K562 (cell line): ENCODE data around the gene PYGM. TPM values are rescaled to one million over a fixed set of nuclear protein-coding genes. Genes with fewer than 3 reads are reported as not detected.

Source experiments
- BDP1 ChIP-seq: IDR thresholded peaks from 3 replicates; pipeline ENCODE4 v1.6.1; 2011; ENCODE audit not compliant: insufficient read length, insufficient read depth
- CCNT2 ChIP-seq: IDR thresholded peaks from 2 replicates; pipeline ENCODE4 v1.6.1; 2011; ENCODE audit warnings: borderline replicate concordance, low read depth, mild to moderate bottlenecking, moderate library complexity, mixed read lengths, low read length; ENCODE audit not compliant: insufficient read length; ENCODE audit errors: extremely low read depth
- CHD4 ChIP-seq: fragments of 200-600 bp; sonication (generic); IDR thresholded peaks from 3 replicates; pipeline ENCODE4 v1.6.1; 2012; ENCODE audit warnings: low read depth, mild to moderate bottlenecking, mixed read lengths, low read length, inconsistent platforms; ENCODE audit not compliant: insufficient read depth, insufficient replicate concordance, poor library complexity, severe bottlenecking
- ESRRA ChIP-seq: fragments of 450-650 bp; IDR thresholded peaks from 2 replicates; pipeline ENCODE4 v1.6.1; 2014; ENCODE audit warnings: low read depth, mild to moderate bottlenecking, moderate library complexity, borderline replicate concordance
- HMG20A ChIP-seq: fragments of 450-650 bp; formaldehyde crosslinking; conservative IDR thresholded peaks from 2 replicates; pipeline ENCODE4 v1.4.0; 2020; ENCODE audit warnings: mild to moderate bottlenecking, mixed read lengths
- NFRKB ChIP-seq: fragments of 450-650 bp; IDR thresholded peaks from 2 replicates; pipeline ENCODE4 v1.6.1; 2016; ENCODE audit warnings: low read depth
- PHF21A ChIP-seq: fragments of 450-650 bp; IDR thresholded peaks from 2 replicates; pipeline ENCODE4 v1.6.1; 2017; ENCODE audit warnings: low read depth, borderline replicate concordance
- SMARCE1 ChIP-seq: fragments of 450-650 bp; IDR thresholded peaks from 2 replicates; pipeline ENCODE4 v1.7.1; 2016; ENCODE audit warnings: mild to moderate bottlenecking
- TCF3 ChIP-seq: sonication (generic); formaldehyde crosslinking; IDR thresholded peaks from 2 replicates; pipeline ENCODE4 v1.4.0; 2020; ENCODE audit warnings: mild to moderate bottlenecking, missing genetic modification reagents
- TOE1 ChIP-seq, 2 experiments: fragments of 450-650 bp in 1 of 2; sonication (generic) in 1 of 2; formaldehyde crosslinking in 1 of 2; IDR thresholded peaks; 2 replicates each; pipeline versions ENCODE4 v1.7.1 to v1.8.0; 2016 to 2022; ENCODE audit warnings: borderline replicate concordance in 2 of 2, mild to moderate bottlenecking in 2 of 2, antibody characterized with exemption in 1 of 2, inconsistent platforms in 1 of 2, low read depth in 1 of 2, missing genetic modification reagents in 1 of 2, moderate library complexity in 1 of 2
- ZEB2 ChIP-seq: fragments of 450-650 bp; IDR thresholded peaks from 2 replicates; pipeline ENCODE4 v1.6.1; 2016
- ZNF354B ChIP-seq: fragments of 250-450 bp; sonication (Bioruptor Pico); IDR thresholded peaks from 2 replicates; pipeline ENCODE4 v1.4.0; 2020
- ZNF551 ChIP-seq: fragments of 250-450 bp; sonication (Bioruptor Pico); IDR thresholded peaks from 2 replicates; pipeline ENCODE4 v1.5.0; 2021; ENCODE audit warnings: mild to moderate bottlenecking, moderate library complexity
- polyA plus RNA-seq, 8 experiments: library from polyadenylated mRNA; depleted of rRNA in 4 of 8; stranded (reverse) in 5 of 8; unstranded in 3 of 8; fragments of >200 nt; fragmentation: Nextera tagmentation in 2 of 8; fragmentation: Illumina TruSeq in 1 of 8; extraction: Ambion mirVana in 2 of 8; extraction: Trizol in 1 of 8; gene quantifications; 2 replicates each; pipeline versions ENCODE4 v1.2.1 to v1.2.3, GENCODE V29; 2011 to 2014; ENCODE audit warnings: inconsistent platforms in 1 of 8, missing spikeins in 1 of 8
- total RNA-seq, 7 experiments: library from RNA; depleted of rRNA in 6 of 7; stranded (reverse); fragments of >200 nt in 6 of 7; fragmentation: Illumina TruSeq in 2 of 7; extraction: Trizol in 2 of 7; gene quantifications; 2 replicates each; pipeline versions ENCODE4 v1.2.1 to v1.2.3, GENCODE V29; 2011 to 2021; ENCODE audit warnings: low replicate concordance in 1 of 7
- TF ChIP-seq, protein P1 (sequence below): IDR thresholded peaks from 2 replicates; pipeline ENCODE4 v1.6.1; 2012; ENCODE audit warnings: low read depth, low read length, improper control_type of control experiment, borderline replicate concordance
- TF ChIP-seq, protein P2 (sequence below): IDR thresholded peaks from 3 replicates; pipeline ENCODE4 v1.6.1; 2011; ENCODE audit warnings: borderline replicate concordance, mild to moderate bottlenecking, moderate library complexity; ENCODE audit not compliant: insufficient read length; ENCODE audit errors: extremely low read depth
- TF ChIP-seq, protein P3 (sequence below): fragments of 450-650 bp; IDR thresholded peaks from 2 replicates; pipeline ENCODE4 v1.6.1; 2017; ENCODE audit warnings: antibody characterized with exemption
- TF ChIP-seq, protein P4 (sequence below), 3 experiments: IDR thresholded peaks in 2 of 3; conservative IDR thresholded peaks in 1 of 3; 2 replicates each; pipeline ENCODE4 v1.5.1; 2011 to 2012; ENCODE audit warnings: low read length in 3 of 3, mild to moderate bottlenecking in 3 of 3, control low read depth in 2 of 3, improper control_type of control experiment in 1 of 3, inconsistent platforms in 1 of 3, low read depth in 1 of 3, mixed read lengths in 1 of 3, moderate library complexity in 1 of 3; ENCODE audit not compliant: insufficient read depth in 2 of 3

The PYGM gene
- total and polyA plus RNA-seq, 9 of the 15 experiments (the other 6 are each of a cell fraction or from before 2014, with no cell fraction given), result 0.07 to 1.5 (median 0.68) TPM

DNA sequence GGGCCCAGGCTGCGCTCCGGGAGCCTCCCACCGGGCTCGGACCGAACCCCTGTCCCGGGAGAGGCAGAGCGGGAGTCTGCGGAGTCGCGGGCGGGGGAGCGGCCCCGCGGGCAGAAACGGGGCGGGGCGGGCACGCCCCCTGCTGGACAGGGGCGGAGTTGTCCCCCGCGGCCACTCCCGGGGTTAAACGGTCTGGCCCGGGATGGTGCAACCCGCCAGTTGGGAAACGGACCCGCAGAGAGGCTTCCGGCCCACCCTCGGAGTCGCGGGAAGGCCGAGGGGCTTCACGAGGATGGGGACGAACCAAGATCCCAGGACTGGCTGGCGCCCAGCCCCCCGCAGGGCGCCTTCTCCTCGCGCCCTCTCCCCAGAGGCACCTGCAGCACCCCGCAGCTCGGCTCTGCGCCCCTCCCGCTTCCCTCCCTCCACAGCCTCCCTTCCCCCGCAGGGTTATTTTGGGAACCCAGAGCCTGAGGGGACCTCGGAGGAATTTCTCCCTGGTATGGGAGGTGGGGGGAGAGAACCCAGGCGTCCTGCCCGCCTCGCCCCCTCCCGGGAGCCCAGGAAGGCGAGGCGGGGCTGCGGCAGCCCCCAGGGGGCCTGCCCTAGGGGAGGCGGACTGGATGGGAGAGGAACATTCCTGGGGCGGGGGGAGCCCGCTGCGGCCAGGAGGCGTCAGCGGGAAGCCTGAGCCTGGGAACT, 16.7 kb downstream of the PYGM start (continued):
- TF ChIP-seq, protein P1, sequence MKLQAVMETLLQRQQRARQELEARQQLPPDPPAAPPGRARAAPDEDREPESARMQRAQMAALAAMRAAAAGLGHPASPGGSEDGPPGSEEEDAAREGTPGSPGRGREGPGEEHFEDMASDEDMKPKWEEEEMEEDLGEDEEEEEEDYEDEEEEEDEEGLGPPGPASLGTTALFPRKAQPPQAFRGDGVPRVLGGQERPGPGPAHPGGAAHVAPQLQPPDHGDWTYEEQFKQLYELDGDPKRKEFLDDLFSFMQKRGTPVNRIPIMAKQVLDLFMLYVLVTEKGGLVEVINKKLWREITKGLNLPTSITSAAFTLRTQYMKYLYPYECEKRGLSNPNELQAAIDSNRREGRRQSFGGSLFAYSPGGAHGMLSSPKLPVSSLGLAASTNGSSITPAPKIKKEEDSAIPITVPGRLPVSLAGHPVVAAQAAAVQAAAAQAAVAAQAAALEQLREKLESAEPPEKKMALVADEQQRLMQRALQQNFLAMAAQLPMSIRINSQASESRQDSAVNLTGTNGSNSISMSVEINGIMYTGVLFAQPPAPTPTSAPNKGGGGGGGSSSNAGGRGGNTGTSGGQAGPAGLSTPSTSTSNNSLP, result no peak
- TF ChIP-seq CHD4, result no peak
- TF ChIP-seq ESRRA, result no peak
- no peak for TF ChIP-seq BDP1
- TF ChIP-seq, protein P2, sequence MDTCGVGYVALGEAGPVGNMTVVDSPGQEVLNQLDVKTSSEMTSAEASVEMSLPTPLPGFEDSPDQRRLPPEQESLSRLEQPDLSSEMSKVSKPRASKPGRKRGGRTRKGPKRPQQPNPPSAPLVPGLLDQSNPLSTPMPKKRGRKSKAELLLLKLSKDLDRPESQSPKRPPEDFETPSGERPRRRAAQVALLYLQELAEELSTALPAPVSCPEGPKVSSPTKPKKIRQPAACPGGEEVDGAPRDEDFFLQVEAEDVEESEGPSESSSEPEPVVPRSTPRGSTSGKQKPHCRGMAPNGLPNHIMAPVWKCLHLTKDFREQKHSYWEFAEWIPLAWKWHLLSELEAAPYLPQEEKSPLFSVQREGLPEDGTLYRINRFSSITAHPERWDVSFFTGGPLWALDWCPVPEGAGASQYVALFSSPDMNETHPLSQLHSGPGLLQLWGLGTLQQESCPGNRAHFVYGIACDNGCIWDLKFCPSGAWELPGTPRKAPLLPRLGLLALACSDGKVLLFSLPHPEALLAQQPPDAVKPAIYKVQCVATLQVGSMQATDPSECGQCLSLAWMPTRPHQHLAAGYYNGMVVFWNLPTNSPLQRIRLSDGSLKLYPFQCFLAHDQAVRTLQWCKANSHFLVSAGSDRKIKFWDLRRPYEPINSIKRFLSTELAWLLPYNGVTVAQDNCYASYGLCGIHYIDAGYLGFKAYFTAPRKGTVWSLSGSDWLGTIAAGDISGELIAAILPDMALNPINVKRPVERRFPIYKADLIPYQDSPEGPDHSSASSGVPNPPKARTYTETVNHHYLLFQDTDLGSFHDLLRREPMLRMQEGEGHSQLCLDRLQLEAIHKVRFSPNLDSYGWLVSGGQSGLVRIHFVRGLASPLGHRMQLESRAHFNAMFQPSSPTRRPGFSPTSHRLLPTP, result no peak
- TF ChIP-seq ZEB2, result 0 out of 2 replicates have a peak, but pooled peaks have one; percentile 27
- TF ChIP-seq, protein P3, sequence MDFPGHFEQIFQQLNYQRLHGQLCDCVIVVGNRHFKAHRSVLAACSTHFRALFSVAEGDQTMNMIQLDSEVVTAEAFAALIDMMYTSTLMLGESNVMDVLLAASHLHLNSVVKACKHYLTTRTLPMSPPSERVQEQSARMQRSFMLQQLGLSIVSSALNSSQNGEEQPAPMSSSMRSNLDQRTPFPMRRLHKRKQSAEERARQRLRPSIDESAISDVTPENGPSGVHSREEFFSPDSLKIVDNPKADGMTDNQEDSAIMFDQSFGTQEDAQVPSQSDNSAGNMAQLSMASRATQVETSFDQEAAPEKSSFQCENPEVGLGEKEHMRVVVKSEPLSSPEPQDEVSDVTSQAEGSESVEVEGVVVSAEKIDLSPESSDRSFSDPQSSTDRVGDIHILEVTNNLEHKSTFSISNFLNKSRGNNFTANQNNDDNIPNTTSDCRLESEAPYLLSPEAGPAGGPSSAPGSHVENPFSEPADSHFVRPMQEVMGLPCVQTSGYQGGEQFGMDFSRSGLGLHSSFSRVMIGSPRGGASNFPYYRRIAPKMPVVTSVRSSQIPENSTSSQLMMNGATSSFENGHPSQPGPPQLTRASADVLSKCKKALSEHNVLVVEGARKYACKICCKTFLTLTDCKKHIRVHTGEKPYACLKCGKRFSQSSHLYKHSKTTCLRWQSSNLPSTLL, result no peak
- TF ChIP-seq, protein P4, sequence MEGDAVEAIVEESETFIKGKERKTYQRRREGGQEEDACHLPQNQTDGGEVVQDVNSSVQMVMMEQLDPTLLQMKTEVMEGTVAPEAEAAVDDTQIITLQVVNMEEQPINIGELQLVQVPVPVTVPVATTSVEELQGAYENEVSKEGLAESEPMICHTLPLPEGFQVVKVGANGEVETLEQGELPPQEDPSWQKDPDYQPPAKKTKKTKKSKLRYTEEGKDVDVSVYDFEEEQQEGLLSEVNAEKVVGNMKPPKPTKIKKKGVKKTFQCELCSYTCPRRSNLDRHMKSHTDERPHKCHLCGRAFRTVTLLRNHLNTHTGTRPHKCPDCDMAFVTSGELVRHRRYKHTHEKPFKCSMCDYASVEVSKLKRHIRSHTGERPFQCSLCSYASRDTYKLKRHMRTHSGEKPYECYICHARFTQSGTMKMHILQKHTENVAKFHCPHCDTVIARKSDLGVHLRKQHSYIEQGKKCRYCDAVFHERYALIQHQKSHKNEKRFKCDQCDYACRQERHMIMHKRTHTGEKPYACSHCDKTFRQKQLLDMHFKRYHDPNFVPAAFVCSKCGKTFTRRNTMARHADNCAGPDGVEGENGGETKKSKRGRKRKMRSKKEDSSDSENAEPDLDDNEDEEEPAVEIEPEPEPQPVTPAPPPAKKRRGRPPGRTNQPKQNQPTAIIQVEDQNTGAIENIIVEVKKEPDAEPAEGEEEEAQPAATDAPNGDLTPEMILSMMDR (IDR thresholded peaks at IDR 0.05 in 2 of 3, conservative IDR thresholded peaks at IDR 0.05 in 1 of 3; ENCODE audit: insufficient read depth in 2 of 3, low read depth in 1 of 3, low read length in 3 of 3), result peak; percentile 73 to 85 (median 81)
- TF ChIP-seq TCF3, result 0 out of 2 replicates have a peak, but pooled peaks have one; percentile 16
- TF ChIP-seq HMG20A (CRISPR knock-in tag), result no peak
- TF ChIP-seq NFRKB, result no peak
- peak; percentile 73 for TF ChIP-seq CCNT2
- TF ChIP-seq SMARCE1, result no peak
- no peak for TF ChIP-seq TOE1 (IDR thresholded peaks at IDR 0.05; ENCODE audit: borderline replicate concordance)
- TF ChIP-seq TOE1 (CRISPR knock-in tag; IDR thresholded peaks at IDR 0.05; ENCODE audit: borderline replicate concordance, low read depth), result no peak
- TF ChIP-seq PHF21A, result 0 out of 2 replicates have a peak, but pooled peaks have one; percentile 12
- TF ChIP-seq ZNF354B (CRISPR knock-in tag), result no peak
- no peak for TF ChIP-seq ZNF551 (CRISPR knock-in tag)
